Testis (tissue), 3 donors: ENCODE measurements around the gene RPL41. TPM values are rescaled to one million over a fixed set of nuclear protein-coding genes. Genes with fewer than 3 reads are reported as not detected.

Source experiments
- DNase-seq: peaks from one replicate; pipeline ENCODE4 v3.0.0-alpha.2; 2019
- H3K27ac ChIP-seq, 2 donors: fragments of 200-600 bp; sonication (generic); one replicate each; pipeline ENCODE4 v1.5.1; 2019
- H3K27me3 ChIP-seq: fragments of 200-600 bp; sonication (generic); one replicate; pipeline ENCODE4 v1.5.1; 2019
- H3K36me3 ChIP-seq: fragments of 200-600 bp; sonication (generic); one replicate; pipeline ENCODE4 v1.5.1; 2017; ENCODE audit warnings: low read depth; ENCODE audit errors: missing control alignments
- H3K4me1 ChIP-seq: fragments of 200-600 bp; sonication (generic); one replicate; pipeline ENCODE4 v1.5.1; 2019
- H3K4me3 ChIP-seq, 2 donors: fragments of 200-600 bp; sonication (generic); one replicate each; pipeline ENCODE4 v1.5.1; 2017 to 2019
- H3K9me3 ChIP-seq: fragments of 200-600 bp; sonication (generic); one replicate; pipeline ENCODE4 v1.5.1; 2017
- CTCF ChIP-seq, 3 experiments: fragments of 450-650 bp in 2 of 3; fragments of 200-600 bp in 1 of 3; sonication (generic) in 1 of 3; IDR thresholded peaks; one replicate each; pipeline ENCODE4 v1.5.1; 2016 to 2019; ENCODE audit warnings: antibody characterized with exemption in 3 of 3, mild to moderate bottlenecking in 2 of 3, moderate library complexity in 1 of 3
- POLR2A ChIP-seq: fragments of 450-650 bp; IDR thresholded peaks from one replicate; pipeline ENCODE4 v1.6.1; 2017; ENCODE audit warnings: antibody characterized with exemption, mild to moderate bottlenecking, moderate library complexity
- WGBS, 2 donors: methylation state at CpG; one replicate each; pipeline ENCODE4 v1.1.5; 2018; 5-methylcytosine and 5-hydroxymethylcytosine counted together
- intact Hi-C: fragments of 100-400 bp; cut with DNase I; formaldehyde crosslinking; loops from one replicate; pipeline ENCODE4 v1.15.1; 2023; ENCODE audit warnings: low total_unique reads
- polyA plus RNA-seq: library from polyadenylated mRNA; stranded (reverse); fragments of 350-450 nt; fragmentation: Illumina TruSeq; extraction: RNeasy Lipid Tissue Mini Kit (QIAGEN cat#74804); gene quantifications from one replicate; pipeline ENCODE4 v1.2.3, GENCODE V29; 2014; ENCODE audit warnings: low read depth, low replicate concordance; ENCODE audit not compliant: insufficient read depth
- total RNA-seq, 2 donors: library from RNA; depleted of rRNA; stranded (reverse); fragments of >200 nt; gene quantifications; one replicate each; pipeline ENCODE4 v1.2.3, GENCODE V29; 2016

RPL41 gene
- total and polyA plus RNA-seq, 3 donors from 2014 or later = 1,066 to 2,323 (median 1,985) TPM

- intact Hi-C loops = no loop called here
These were observed 26.8 kb downstream of the RPL41 start for GRCh38 chr12:56143217-56143616.

GRCh38 chr12:56143870-56144269, 27.4 kb downstream of the RPL41 start:
- Histone ChIP-seq H3K9me3 (no peaks in the 10 kb centered on the region), H3K4me1 (peaks cover 17% of the 10 kb centered on the region), H3K4me3 (no peak overlapping the region), H3K36me3 (no peaks in the 10 kb centered on the region), H3K27ac (peak overlapping the region in 1 of 2 donors; percentile 53), H3K27me3 (no peaks in the 10 kb centered on the region)
- TF ChIP-seq POLR2A (no peak), CTCF (IDR thresholded peaks at IDR 0.05) (no peak)
- 75 to 77% methylated on average over 8 of the region's 8 CpGs for WGBS, 2 donors
- DNase-seq = no peak
- intact Hi-C loops = no loop called here

More at GRCh38 chr12:56143217-56143616, 26.8 kb downstream of the RPL41 start:
- Histone ChIP-seq H3K27me3 (no peaks in the 10 kb centered on the region), H3K36me3 (no peaks in the 10 kb centered on the region), H3K9me3 (no peaks in the 10 kb centered on the region), H3K27ac (peak overlapping the region in 1 of 2 donors; percentile 53), H3K4me3 (no peak overlapping the region), H3K4me1 (peaks cover 17% of the 10 kb centered on the region)
- TF ChIP-seq CTCF (IDR thresholded peaks at IDR 0.05) (no peak), POLR2A (no peak)
- WGBS, 2 donors = 75 to 81% methylated on average over 1 to 4 of the region's 4 CpGs
- no peak for DNase-seq

- Histone ChIP-seq H3K27me3 (no peaks in the 10 kb centered on the region), H3K9me3 (no peaks in the 10 kb centered on the region), H3K4me3 (no peak overlapping the region), H3K27ac (peak overlapping the region in 1 of 2 donors; percentile 20), H3K4me1 (peaks cover 17% of the 10 kb centered on the region), H3K36me3 (no peaks in the 10 kb centered on the region)
- DNase-seq = no peak
- TF ChIP-seq POLR2A = no peak
- no peak for TF ChIP-seq CTCF (IDR thresholded peaks at IDR 0.05)
- intact Hi-C loops = no loop called here
- WGBS, 2 donors = 73 to 78% methylated on average over 3 of the region's 3 CpGs
These were observed 28.8 kb downstream of the RPL41 start for GRCh38 chr12:56145217-56145616.

GRCh38 chr12:56146492-56147460, 30.3 kb downstream of the RPL41 start:
- Histone ChIP-seq H3K27me3 (no peaks in the 10 kb centered on the region), H3K36me3 (no peaks in the 10 kb centered on the region), H3K9me3 (no peaks in the 10 kb centered on the region), H3K4me1 (peaks cover 22% of the 10 kb centered on the region), H3K27ac (peak overlapping the region; percentile 65 to 77), H3K4me3 (no peak overlapping the region)
- intact Hi-C loops = no loop called here
- WGBS, 2 donors = 51 to 57% methylated on average over 12 to 13 of the region's 13 CpGs
- DNase-seq = peak; percentile 45
- no peak for TF ChIP-seq POLR2A
- no peak for TF ChIP-seq CTCF (IDR thresholded peaks at IDR 0.05)
